ENCODE data around the gene KDELR1.

Gene KDELR1

GRCh38 chr19:48370955-48371354, 20.4 kb downstream of the KDELR1 start:
- no peak for DNase-seq

GRCh38 chr19:48368936-48369335, 22.4 kb downstream of the KDELR1 start:
- DNase-seq = no peak

- DNase-seq = no peak
These were observed 23.5 kb downstream of the KDELR1 start for GRCh38 chr19:48367855-48368254.

GRCh38 chr19:48365602-48366001, 25.7 kb downstream of the KDELR1 start:
- no peak for DNase-seq

GRCh38 chr19:48364598-48365348, 26.6 kb downstream of the KDELR1 start:
- no peak for DNase-seq

GRCh38 chr19:48363810-48364597, 27.3 kb downstream of the KDELR1 start, which contains the start of the genes SYNGR4 and TMEM143:
Gene SYNGR4 (plus strand): TSS chr19:48364367. CDS start chr19:48365843, 1,476 bp downstream.
Gene TMEM143 (minus strand): TSS chr19:48363940. CDS start chr19:48363920, 20 bp downstream.
- peak; percentile 96 for DNase-seq

GRCh38 chr19:48363500-48363809, 27.9 kb downstream of the KDELR1 start:
- DNase-seq = no peak

GRCh38 chr19:48362716-48363499, 28.4 kb downstream of the KDELR1 start:
- DNase-seq = peak; percentile 93

- no peak for DNase-seq
These were observed 29.4 kb downstream of the KDELR1 start for GRCh38 chr19:48361912-48362311.

GRCh38 chr19:48359123-48359522, 32.2 kb downstream of the KDELR1 start:
- no peak for DNase-seq

GRCh38 chr19:48355365-48355954, 35.9 kb downstream of the KDELR1 start:
- DNase-seq = no peak

GRCh38 chr19:48354332-48354992, 36.9 kb downstream of the KDELR1 start:
- DNase-seq = no peak

GRCh38 chr19:48353677-48354076, 37.7 kb downstream of the KDELR1 start:
- DNase-seq = no peak

- DNase-seq = peak; percentile 94
These were observed 40.0 kb downstream of the KDELR1 start for GRCh38 chr19:48351341-48351752.

GRCh38 chr19:48350856-48351255, 40.5 kb downstream of the KDELR1 start:
- no peak for DNase-seq

- no peak for DNase-seq
These were observed 42.6 kb downstream of the KDELR1 start for GRCh38 chr19:48348737-48349136.

GRCh38 chr19:48348045-48348444, 43.3 kb downstream of the KDELR1 start:
- no peak for DNase-seq

GRCh38 chr19:48346191-48346590, 45.2 kb downstream of the KDELR1 start:
- no peak for DNase-seq

GRCh38 chr19:48344892-48345291, 46.5 kb downstream of the KDELR1 start:
- DNase-seq = no peak

- no peak for DNase-seq
These were observed 48.4 kb downstream of the KDELR1 start for GRCh38 chr19:48342841-48343540.

- no peak for DNase-seq
These were observed 49.0 kb downstream of the KDELR1 start for GRCh38 chr19:48342414-48342738.

Data from stimulated activated CD8-positive, alpha-beta memory T cell treated with anti-CD3 and anti-CD28 coated beads, Interleukin-4, amount 100 ng/mL, for 48 hours (primary cell).